Naive thymus-derived CD4-positive, alpha-beta T cell (primary cell): Measurements from ENCODE around the gene GJB1. TPM values are rescaled to one million over a fixed set of nuclear protein-coding genes. Genes with fewer than 3 reads are reported as not detected.
"Not testable (repeated sequence)": the region's sequence is repeated elsewhere in the genome, so short reads cannot be mapped to it uniquely, and the experiment has no call there.

Source experiments
- ATAC-seq: fragments of 150-1000 bp; cut with Tn5 transposase; 2 replicates; pipeline ENCODE4 v1.10.0; 2021; ENCODE audit warnings: mild to moderate bottlenecking, moderate library complexity
- CTCF ChIA-PET: fragments of 350-600 bp; sonication (Branson Sonifier 250); formaldehyde crosslinking; loops from one replicate; lab custom pipeline; 2021; ENCODE audit warnings: antibody characterized with exemption; lab: Charles Lee
- POLR2A ChIA-PET: fragments of 350-600 bp; sonication (Branson Sonifier 250); formaldehyde crosslinking; loops from one replicate; lab custom pipeline; 2021; ENCODE audit warnings: antibody characterized with exemption, inconsistent platforms; lab: Charles Lee
- DNase-seq, 9 donors: peaks; one replicate each; pipeline versions ENCODE4 v3.0.0 to v3.0.0-alpha.2; 2020 to 2022; ENCODE audit warnings: mixed read lengths in 1 of 9
- H3K27ac ChIP-seq: one replicate; pipeline ENCODE4 v1.7.0; 2013; ENCODE audit warnings: mild to moderate bottlenecking, low read depth, low read length, moderate library complexity
- H3K27me3 ChIP-seq, 2 donors: one replicate each; pipeline ENCODE4 v1.7.0; 2013; ENCODE audit warnings: low read length in 2 of 2, mild to moderate bottlenecking in 2 of 2, moderate library complexity in 2 of 2; ENCODE audit not compliant: control insufficient read depth in 2 of 2, insufficient read depth in 2 of 2
- H3K36me3 ChIP-seq, 3 experiments: 1 replicate in 2 of 3; 2 replicates in 1 of 3; pipeline ENCODE4 v1.7.0; 2013; ENCODE audit warnings: low read length in 3 of 3, mild to moderate bottlenecking in 3 of 3, moderate library complexity in 1 of 3; ENCODE audit not compliant: insufficient read depth in 3 of 3, control insufficient read depth in 2 of 3
- H3K4me1 ChIP-seq, 2 donors: one replicate each; pipeline ENCODE4 v1.7.0; 2013; ENCODE audit warnings: low read length in 2 of 2, mild to moderate bottlenecking in 2 of 2, moderate library complexity in 1 of 2; ENCODE audit not compliant: control insufficient read depth in 2 of 2, insufficient read depth in 2 of 2
- H3K4me3 ChIP-seq: 2 replicates; pipeline ENCODE4 v1.7.0; 2013; ENCODE audit warnings: mild to moderate bottlenecking, low read length
- H3K9me3 ChIP-seq, 3 experiments: 1 replicate in 2 of 3; 2 replicates in 1 of 3; pipeline ENCODE4 v1.7.0; 2013; ENCODE audit warnings: low read length in 3 of 3; ENCODE audit not compliant: control insufficient read depth in 2 of 3
- H3K27ac Mint-ChIP-seq, 9 donors: one replicate each; pipeline ENCODE4 v1.8.0; 2020 to 2022; ENCODE audit warnings: mixed read lengths in 9 of 9, mild to moderate bottlenecking in 8 of 9, moderate library complexity in 5 of 9, inconsistent platforms in 2 of 9
- H3K27me3 Mint-ChIP-seq, 5 donors: one replicate each; pipeline ENCODE4 v1.8.0; 2021 to 2022; ENCODE audit warnings: mixed read lengths in 5 of 5, mild to moderate bottlenecking in 1 of 5
- H3K36me3 Mint-ChIP-seq, 5 donors: one replicate each; pipeline ENCODE4 v1.8.0; 2020 to 2022; ENCODE audit warnings: mixed read lengths in 5 of 5, mild to moderate bottlenecking in 3 of 5, inconsistent platforms in 1 of 5
- H3K4me1 Mint-ChIP-seq, 7 donors: one replicate each; pipeline ENCODE4 v1.8.0; 2020 to 2022; ENCODE audit warnings: mixed read lengths in 7 of 7, mild to moderate bottlenecking in 3 of 7, inconsistent platforms in 1 of 7
- H3K4me3 Mint-ChIP-seq, 10 donors: one replicate each; pipeline ENCODE4 v1.8.0; 2020 to 2022; ENCODE audit warnings: mild to moderate bottlenecking in 10 of 10, mixed read lengths in 10 of 10, moderate library complexity in 6 of 10, inconsistent platforms in 2 of 10
- H3K9me3 Mint-ChIP-seq, 11 donors: one replicate each; pipeline ENCODE4 v1.8.0; 2020 to 2022; ENCODE audit warnings: mixed read lengths in 11 of 11, mild to moderate bottlenecking in 4 of 11, inconsistent platforms in 1 of 11, moderate library complexity in 1 of 11
- intact Hi-C, 2 donors: fragments of 100-400 bp; cut with micrococcal nuclease; formaldehyde crosslinking; loops; one replicate each; pipeline ENCODE4 v1.15.1; 2023
- polyA plus RNA-seq, 2 donors: library from polyadenylated mRNA; unstranded; fragments of 300-500 nt; fragmentation: Illumina TruSeq; gene quantifications; one replicate each; pipeline ENCODE4 v1.2.3, GENCODE V29; 2021
- total RNA-seq, 6 experiments: library from RNA in 5 of 6; stranded (reverse) in 5 of 6; gene quantifications; 1 replicate in 5 of 6; 2 replicates in 1 of 6; pipeline ENCODE4 v1.2.3 and lab custom pipeline; 2021 to 2026

Gene GJB1
- total and polyA plus RNA-seq, 7 experiments from 2014 or later = not detected

- H3K4me3 ChIP-seq, H3K9me3 ChIP-seq, H3K9me3 Mint-ChIP-seq, H3K27me3 Mint-ChIP-seq, DNase-seq, ATAC-seq, H3K36me3 ChIP-seq, H3K27me3 ChIP-seq, H3K4me1 ChIP-seq: not testable (repeated sequence)
- Mint-ChIP-seq H3K4me3 (peak overlapping the region in 6 of 10 donors; percentile 9 to 83 (median 44)), H3K36me3 (peaks cover 0 to 12% (median 0%) of the 10 kb centered on the region in 5 donors), H3K27ac (peak overlapping the region in 8 of 9 donors; percentile 21 to 98 (median 70)), H3K4me1 (peaks cover 0 to 22% (median 17%) of the 10 kb centered on the region in 7 donors)
- intact Hi-C loops = loop anchor here (5.0 to 10.0 kb wide), 6 partner anchors 33 to 1094 kb away; partner anchors contain the start of genes OGT (in 2 of the 2), IGBP1 (in 1 of the 2), IL2RG (in 1 of the 2) and RPS4X (in 1 of the 2)
- POLR2A ChIA-PET = interaction anchor here (0.8 to 3.8 kb wide), 8 partner anchors 10 to 185 kb away, joined by 3 to 50 read pairs (median 10); partner anchors contain the start of genes IL2RG, NONO and TAF1
- H3K27ac ChIP-seq = peak overlapping the region; percentile 94
- CTCF ChIA-PET = interaction anchor here (0.7 to 3.7 kb wide), 7 partner anchors 14 to 411 kb away, joined by 3 to 18 read pairs (median 3); partner anchors contain the start of genes NLGN3 and SNX12
Measured at GRCh38 chrX:71180579-71181265, 42.3 kb upstream of the GJB1 start.

- no peaks in the 10 kb centered on the region for H3K9me3 ChIP-seq
- peak in 2 of 9 donors; percentile 40 to 65 for DNase-seq
- peak overlapping the region; percentile 95 to 100 (median 98) for H3K27ac Mint-ChIP-seq
- ATAC-seq = peak; percentile 65
- H3K4me3 Mint-ChIP-seq = peak overlapping the region; percentile 83 to 98 (median 96)
- peaks cover 0 to 10% of the 10 kb centered on the region in 2 donors for H3K4me1 ChIP-seq
- peak overlapping the region; percentile 85 for H3K4me3 ChIP-seq
- no peaks in the 10 kb centered on the region for H3K27me3 ChIP-seq
- H3K27me3 Mint-ChIP-seq = no peaks in the 10 kb centered on the region
- no peaks in the 10 kb centered on the region for H3K36me3 ChIP-seq
- ChIA-PET CTCF (interaction anchor here (0.9 to 1.8 kb wide), 6 partner anchors 15 to 412 kb away, joined by 3 to 5 read pairs (median 3); partner anchors contain the start of gene MED12), POLR2A (interaction anchor here (0.6 to 3.8 kb wide), 18 partner anchors 9 to 351 kb away, joined by 3 to 50 read pairs (median 4); partner anchors contain the start of genes IL2RG, MED12, NONO and OGT)
- intact Hi-C loops = loop anchor here (5.0 to 10.0 kb wide), 6 partner anchors 34 to 1093 kb away; partner anchors contain the start of genes OGT (in 2 of the 2), IGBP1 (in 1 of the 2), IL2RG (in 1 of the 2) and RPS4X (in 1 of the 2)
- peaks cover 0 to 12% (median 0%) of the 10 kb centered on the region in 5 donors for H3K36me3 Mint-ChIP-seq
- H3K4me1 Mint-ChIP-seq = peaks cover 0 to 23% (median 17%) of the 10 kb centered on the region in 7 donors
- H3K9me3 Mint-ChIP-seq = peaks cover 0 to 1% (median 0%) of the 10 kb centered on the region in 11 donors
- H3K27ac ChIP-seq = peak overlapping the region; percentile 94
Measured at GRCh38 chrX:71181558-71181909, 41.5 kb upstream of the GJB1 start.

GRCh38 chrX:71181910-71182799 is 40.9 kb upstream of the GJB1 start:
- peak; percentile 42 to 86 (median 80) for DNase-seq
- POLR2A ChIA-PET = interaction anchor here (0.6 to 3.8 kb wide), 21 partner anchors 10 to 351 kb away, joined by 3 to 50 read pairs (median 5); partner anchors contain the start of genes IL2RG, MED12, NONO and OGT
- intact Hi-C loops = loop anchor here (1.0 to 10.0 kb wide), 14 partner anchors 14 to 1093 kb away; partner anchors contain the start of genes NONO (in 2 of the 2), OGT (in 2 of the 2), SNX12 (in 2 of the 2) and TAF1 (in 2 of the 2)
- peak overlapping the region; percentile 85 for H3K4me3 ChIP-seq
- H3K4me1 ChIP-seq = peaks cover 0 to 10% of the 10 kb centered on the region in 2 donors
- CTCF ChIA-PET = interaction anchor here (0.9 to 1.8 kb wide), 6 partner anchors 14 to 184 kb away, joined by 3 to 5 read pairs (median 3); partner anchors contain the start of genes MED12 and TAF1
- Mint-ChIP-seq H3K4me1 (peaks cover 0 to 28% (median 21%) of the 10 kb centered on the region in 7 donors), H3K27ac (peak overlapping the region; percentile 95 to 100 (median 98)), H3K4me3 (peak overlapping the region; percentile 83 to 98 (median 96)), H3K9me3 (peaks cover 0 to 1% (median 0%) of the 10 kb centered on the region in 11 donors), H3K36me3 (peaks cover 0 to 7% (median 0%) of the 10 kb centered on the region in 5 donors), H3K27me3 (no peaks in the 10 kb centered on the region)
- H3K9me3 ChIP-seq = no peaks in the 10 kb centered on the region
- no peaks in the 10 kb centered on the region for H3K27me3 ChIP-seq
- H3K27ac ChIP-seq = peak overlapping the region; percentile 94
- ATAC-seq = peak; percentile 95
- no peaks in the 10 kb centered on the region for H3K36me3 ChIP-seq

- Mint-ChIP-seq H3K4me3 (peak overlapping the region; percentile 83 to 98 (median 96)), H3K27me3 (no peaks in the 10 kb centered on the region), H3K27ac (peak overlapping the region; percentile 95 to 100 (median 98)), H3K4me1 (peaks cover 0 to 27% (median 21%) of the 10 kb centered on the region in 7 donors), H3K36me3 (peaks cover 0 to 4% (median 0%) of the 10 kb centered on the region in 5 donors), H3K9me3 (peaks cover 0 to 1% (median 0%) of the 10 kb centered on the region in 11 donors)
- H3K36me3 ChIP-seq = no peaks in the 10 kb centered on the region
- peak overlapping the region; percentile 85 for H3K4me3 ChIP-seq
- no peaks in the 10 kb centered on the region for H3K9me3 ChIP-seq
- DNase-seq = no peak
- ATAC-seq = no peak
- intact Hi-C loops = loop anchor here (1.0 to 10.0 kb wide), 14 partner anchors 13 to 1092 kb away; partner anchors contain the start of genes NONO (in 2 of the 2), OGT (in 2 of the 2), SNX12 (in 2 of the 2) and TAF1 (in 2 of the 2)
- ChIA-PET CTCF (interaction anchor here (1.0 to 1.8 kb wide), 5 partner anchors 14 to 183 kb away, joined by 3 to 5 read pairs (median 3); partner anchors contain the start of genes MED12 and TAF1), POLR2A (interaction anchor here (1.0 to 3.8 kb wide), 11 partner anchors 14 to 350 kb away, joined by 3 to 50 read pairs (median 7); partner anchors contain the start of genes IL2RG, MED12, NONO and OGT)
- H3K27ac ChIP-seq = peak overlapping the region; percentile 94
- no peaks in the 10 kb centered on the region for H3K27me3 ChIP-seq
- peaks cover 0 to 10% of the 10 kb centered on the region in 2 donors for H3K4me1 ChIP-seq
Measured at GRCh38 chrX:71182871-71183270, 40.2 kb upstream of the GJB1 start.

- H3K27ac Mint-ChIP-seq = peak overlapping the region in 2 of 9 donors; percentile 23 to 100
Measured at GRCh38 chrX:71183341-71183740, 39.7 kb upstream of the GJB1 start.

More at GRCh38 chrX:71183341-71183740, 39.7 kb upstream of the GJB1 start:
- H3K4me3 ChIP-seq = no peak overlapping the region
- ChIA-PET CTCF (no interaction called here), POLR2A (interaction anchor here (2.2 to 3.8 kb wide), 4 partner anchors 14 to 182 kb away, joined by 25 to 50 read pairs (median 30); partner anchors contain the start of genes NONO, TAF1 and ZMYM3)
- no peak overlapping the region for H3K27ac ChIP-seq
- no peak for ATAC-seq
- no peaks in the 10 kb centered on the region for H3K9me3 ChIP-seq
- Mint-ChIP-seq H3K4me1 (peaks cover 0 to 24% (median 21%) of the 10 kb centered on the region in 7 donors), H3K9me3 (peaks cover 0 to 1% (median 0%) of the 10 kb centered on the region in 11 donors), H3K4me3 (peak overlapping the region in 1 of 10 donors; percentile 95), H3K36me3 (peaks cover 0 to 2% (median 0%) of the 10 kb centered on the region in 5 donors), H3K27me3 (no peaks in the 10 kb centered on the region)
- peaks cover 0 to 10% of the 10 kb centered on the region in 2 donors for H3K4me1 ChIP-seq
- intact Hi-C loops = loop anchor here (2.0 to 10.0 kb wide), 8 partner anchors 36 to 1091 kb away; partner anchors contain the start of genes OGT (in 2 of the 2), IGBP1 (in 1 of the 2), IL2RG (in 1 of the 2) and NONO (in 1 of the 2)
- no peak for DNase-seq
- no peaks in the 10 kb centered on the region for H3K27me3 ChIP-seq
- no peaks in the 10 kb centered on the region for H3K36me3 ChIP-seq
